ENCODE measurements around the gene STX18.

The STX18 gene

DNA sequence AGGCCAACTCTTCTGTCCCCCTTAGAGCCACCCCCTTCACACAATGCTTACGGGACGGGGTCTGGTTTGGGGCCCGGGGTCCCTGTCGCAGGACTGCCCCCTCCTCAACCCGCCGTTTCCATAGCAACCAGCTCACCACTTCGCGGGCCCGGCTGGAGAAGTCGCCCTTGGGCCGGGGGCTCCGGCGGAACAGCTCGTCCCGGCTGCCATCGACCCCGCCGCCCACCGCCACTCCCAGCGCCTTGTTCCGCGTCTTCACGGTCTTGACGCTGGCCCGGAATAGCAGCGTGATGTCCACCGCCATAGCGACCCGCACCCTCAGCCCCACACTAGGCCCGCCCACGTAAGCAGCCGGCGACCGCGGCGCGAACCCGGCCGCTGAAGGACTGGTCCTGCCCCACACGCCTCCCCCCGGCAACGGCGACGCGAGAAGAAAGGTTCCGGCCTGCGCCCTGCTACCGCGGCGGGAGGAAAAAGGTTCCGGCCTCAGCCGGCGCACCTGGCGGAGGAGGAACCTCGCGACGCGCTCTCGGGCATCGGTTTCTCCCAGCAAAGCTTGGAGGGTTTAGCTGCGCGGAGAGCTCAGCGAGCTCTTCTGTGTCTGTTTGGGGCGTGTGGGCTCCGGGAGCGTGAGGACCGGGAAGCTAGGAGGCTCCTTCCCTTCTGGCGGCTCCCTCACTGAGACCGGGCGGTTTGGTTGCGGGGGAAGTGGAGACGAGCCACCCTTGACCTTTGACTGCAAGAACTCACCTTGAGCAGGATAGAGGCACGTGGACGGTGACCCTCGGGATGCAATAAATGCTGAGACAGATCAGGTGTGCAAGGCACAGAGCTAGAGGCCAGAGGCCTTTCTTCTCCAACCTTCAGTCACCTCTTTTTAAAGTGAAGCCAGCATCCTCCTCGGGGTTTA lies at the start of gene STX18:
STX18 (minus strand) TSS at position 388 of the 910 bp plus-strand sequence; CDS start at position 304, 84 bp downstream.
- H3K4me3 ChIP-seq (ENCODE audit: control insufficient read depth, low read depth, low read length), result peak within 1 kb of the TSS; percentile 96
- DNase-seq (ENCODE audit: low read depth), result peak; percentile 77
- TF ChIP-seq, protein P1, sequence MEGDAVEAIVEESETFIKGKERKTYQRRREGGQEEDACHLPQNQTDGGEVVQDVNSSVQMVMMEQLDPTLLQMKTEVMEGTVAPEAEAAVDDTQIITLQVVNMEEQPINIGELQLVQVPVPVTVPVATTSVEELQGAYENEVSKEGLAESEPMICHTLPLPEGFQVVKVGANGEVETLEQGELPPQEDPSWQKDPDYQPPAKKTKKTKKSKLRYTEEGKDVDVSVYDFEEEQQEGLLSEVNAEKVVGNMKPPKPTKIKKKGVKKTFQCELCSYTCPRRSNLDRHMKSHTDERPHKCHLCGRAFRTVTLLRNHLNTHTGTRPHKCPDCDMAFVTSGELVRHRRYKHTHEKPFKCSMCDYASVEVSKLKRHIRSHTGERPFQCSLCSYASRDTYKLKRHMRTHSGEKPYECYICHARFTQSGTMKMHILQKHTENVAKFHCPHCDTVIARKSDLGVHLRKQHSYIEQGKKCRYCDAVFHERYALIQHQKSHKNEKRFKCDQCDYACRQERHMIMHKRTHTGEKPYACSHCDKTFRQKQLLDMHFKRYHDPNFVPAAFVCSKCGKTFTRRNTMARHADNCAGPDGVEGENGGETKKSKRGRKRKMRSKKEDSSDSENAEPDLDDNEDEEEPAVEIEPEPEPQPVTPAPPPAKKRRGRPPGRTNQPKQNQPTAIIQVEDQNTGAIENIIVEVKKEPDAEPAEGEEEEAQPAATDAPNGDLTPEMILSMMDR (conservative IDR thresholded peaks at IDR 0.05; ENCODE audit: control insufficient read depth, insufficient read depth, low read depth, low read length), result no peak

DNA sequence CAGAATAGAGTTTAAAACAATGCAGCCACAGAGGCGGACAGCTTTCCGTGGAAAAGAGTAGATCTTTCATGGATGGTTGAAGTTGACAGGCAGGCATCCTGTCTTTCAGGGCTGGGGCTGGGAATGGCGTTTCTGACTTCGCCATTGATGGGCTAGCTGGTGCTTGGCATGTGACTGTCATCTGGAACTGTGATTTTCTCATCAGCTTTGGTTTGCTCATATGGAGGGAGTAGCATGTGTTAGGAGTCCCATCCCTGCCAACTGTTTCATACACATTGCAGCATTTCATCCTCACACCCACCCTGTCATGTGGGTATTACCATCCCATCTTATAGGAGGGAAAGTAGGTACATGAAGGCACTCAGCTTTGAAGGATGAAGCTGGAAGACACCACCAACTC lies 49.2 kb upstream of the STX18 start:
- DNase-seq (ENCODE audit: low read depth), result peak; percentile 42
- H3K4me3 ChIP-seq (ENCODE audit: control insufficient read depth, low read depth, low read length), result no peak overlapping the region
- TF ChIP-seq, protein P1 (conservative IDR thresholded peaks at IDR 0.05; ENCODE audit: control insufficient read depth, insufficient read depth, low read depth, low read length), result no peak

DNA sequence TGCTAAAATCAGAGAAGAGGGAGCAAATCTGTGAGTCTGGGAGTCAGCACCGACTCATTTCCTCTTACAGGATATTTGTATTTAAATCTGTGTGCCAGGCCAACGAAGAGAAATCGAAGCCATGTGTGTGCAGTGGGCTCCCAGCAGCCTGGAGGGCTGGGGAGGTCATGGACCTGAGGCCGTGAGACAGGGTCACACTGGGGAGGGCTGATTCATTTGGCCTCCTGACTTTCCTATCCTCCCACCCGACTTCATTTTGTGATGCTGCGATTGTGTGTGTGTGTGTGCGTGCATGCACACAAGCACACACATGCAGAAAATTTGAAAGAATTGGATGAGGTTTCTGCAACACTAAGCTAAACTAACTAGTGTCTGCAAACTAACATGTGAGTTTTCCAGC lies 48.7 kb upstream of the STX18 start:
- TF ChIP-seq, protein P1 (conservative IDR thresholded peaks at IDR 0.05; ENCODE audit: control insufficient read depth, insufficient read depth, low read depth, low read length), result no peak
- DNase-seq (ENCODE audit: low read depth), result peak; percentile 90
- no peak overlapping the region for H3K4me3 ChIP-seq (ENCODE audit: control insufficient read depth, low read depth, low read length)

DNA sequence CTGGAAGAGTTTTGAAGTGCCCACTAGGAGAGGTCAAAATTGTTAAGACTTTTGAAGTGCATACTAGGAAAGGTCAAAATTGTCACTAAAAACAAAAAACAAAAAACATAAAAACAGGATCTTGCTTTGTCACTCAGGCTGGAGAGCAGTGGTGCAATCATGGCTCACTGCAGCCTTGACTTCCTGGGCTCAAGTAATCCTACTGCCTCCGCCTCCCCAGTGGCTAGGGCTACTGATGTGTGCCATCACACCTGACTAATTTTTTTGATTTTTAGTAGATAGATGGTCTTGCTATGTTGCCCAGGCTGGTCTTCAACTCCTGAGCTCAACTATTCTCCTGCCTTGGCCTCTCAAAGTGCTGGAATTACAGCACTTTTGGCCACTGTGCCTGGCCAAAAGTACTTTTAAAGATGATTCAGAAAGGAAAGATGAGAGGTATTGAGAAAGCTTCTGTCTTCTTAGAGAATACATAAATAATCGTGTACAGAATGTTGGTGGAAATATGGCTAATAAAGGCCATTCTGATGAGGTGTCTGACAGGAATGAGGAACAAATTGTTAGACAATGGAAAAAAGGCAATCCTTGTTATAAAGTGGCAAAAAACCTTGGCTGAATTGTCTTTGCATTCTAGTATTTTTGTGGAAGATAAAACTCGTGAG lies 43.3 kb upstream of the STX18 start:
- no peak overlapping the region for H3K4me3 ChIP-seq (ENCODE audit: control insufficient read depth, low read depth, low read length)
- peak; percentile 81 for DNase-seq (ENCODE audit: low read depth)
- TF ChIP-seq, protein P1 (conservative IDR thresholded peaks at IDR 0.05; ENCODE audit: control insufficient read depth, insufficient read depth, low read depth, low read length), result no peak

DNA sequence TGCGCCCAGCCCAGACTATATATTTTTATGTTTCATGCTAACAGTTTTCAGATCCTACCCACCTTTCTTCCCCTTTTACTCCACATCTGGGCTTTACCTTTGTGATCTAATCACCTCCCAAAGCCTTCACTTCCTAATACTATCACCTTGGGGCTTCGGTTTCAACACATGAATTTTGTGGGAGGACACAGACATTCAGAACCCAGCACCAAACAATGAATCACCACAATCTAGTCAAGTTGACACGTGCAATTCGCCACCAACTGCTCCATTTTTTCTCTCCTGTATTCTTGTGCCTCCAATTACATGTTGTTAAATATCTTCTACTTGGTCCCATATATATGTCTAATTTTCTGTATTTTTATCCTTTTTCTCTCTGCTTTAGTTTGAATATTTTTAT lies 41.8 kb upstream of the STX18 start:
- DNase-seq (ENCODE audit: low read depth), result no peak
- no peak overlapping the region for H3K4me3 ChIP-seq (ENCODE audit: control insufficient read depth, low read depth, low read length)
- TF ChIP-seq, protein P1 (conservative IDR thresholded peaks at IDR 0.05; ENCODE audit: control insufficient read depth, insufficient read depth, low read depth, low read length), result no peak

DNA sequence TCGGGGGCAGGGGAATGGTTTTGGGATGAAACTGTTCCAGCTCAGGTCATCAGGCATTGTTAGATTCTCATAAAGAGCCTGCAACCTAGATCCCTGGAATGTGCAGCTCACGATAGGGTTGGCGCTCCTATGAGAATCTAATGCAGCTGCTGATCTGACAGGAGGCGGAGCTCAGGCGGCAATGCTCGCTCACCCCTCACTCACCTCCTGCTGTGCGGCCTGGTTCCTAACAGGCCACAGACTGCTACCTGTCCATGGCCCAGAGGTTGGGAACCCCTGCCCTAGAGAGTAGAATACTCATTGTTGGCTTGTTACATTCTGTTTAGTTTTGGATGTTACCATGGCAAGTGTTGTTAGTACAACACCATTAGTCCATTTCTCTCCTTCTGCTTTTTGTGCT lies 40.8 kb upstream of the STX18 start:
- TF ChIP-seq, protein P1 (conservative IDR thresholded peaks at IDR 0.05; ENCODE audit: control insufficient read depth, insufficient read depth, low read depth, low read length), result no peak
- H3K4me3 ChIP-seq (ENCODE audit: control insufficient read depth, low read depth, low read length), result no peak overlapping the region
- no peak for DNase-seq (ENCODE audit: low read depth)
